Neutrophil (primary cell): Measurements from ENCODE around the gene OR4D6.

Experiments used
- H3K27ac ChIP-seq: fragments of 200-600 bp; sonication (generic); 2 replicates; pipeline ENCODE4 v1.5.1; 2016; ENCODE audit warnings: mild to moderate bottlenecking, moderate library complexity
- H3K27me3 ChIP-seq: fragments of 200-600 bp; sonication (generic); 2 replicates; pipeline ENCODE4 v1.6.0; 2016; ENCODE audit warnings: mild to moderate bottlenecking
- H3K36me3 ChIP-seq: fragments of 200-600 bp; sonication (generic); 2 replicates; pipeline ENCODE4 v1.5.1; 2017
- H3K4me1 ChIP-seq, 2 experiments: fragments of 200-600 bp in 1 of 2; sonication (generic) in 1 of 2; 1 replicate in 1 of 2; 2 replicates in 1 of 2; pipeline versions ENCODE4 v1.5.1 to v1.6.1; 2013 to 2016; ENCODE audit warnings: low read depth in 1 of 2, low read length in 1 of 2, mild to moderate bottlenecking in 1 of 2, moderate library complexity in 1 of 2; ENCODE audit not compliant: control insufficient read depth in 1 of 2, insufficient read depth in 1 of 2
- H3K4me3 ChIP-seq, 2 experiments: fragments of 200-600 bp in 1 of 2; sonication (generic) in 1 of 2; 1 replicate in 1 of 2; 2 replicates in 1 of 2; pipeline ENCODE4 v1.5.1; 2013 to 2016; ENCODE audit warnings: low read depth in 1 of 2, low read length in 1 of 2, mild to moderate bottlenecking in 1 of 2, moderate library complexity in 1 of 2
- H3K9me3 ChIP-seq: fragments of 200-600 bp; sonication (generic); 2 replicates; pipeline ENCODE4 v1.5.1; 2016
- TF ChIP-seq, protein P1 (sequence below): fragments of 200-600 bp; sonication (generic); IDR thresholded peaks from 2 replicates; pipeline ENCODE4 v1.5.1; 2016; ENCODE audit warnings: antibody characterized with exemption

Gene OR4D6

DNA sequence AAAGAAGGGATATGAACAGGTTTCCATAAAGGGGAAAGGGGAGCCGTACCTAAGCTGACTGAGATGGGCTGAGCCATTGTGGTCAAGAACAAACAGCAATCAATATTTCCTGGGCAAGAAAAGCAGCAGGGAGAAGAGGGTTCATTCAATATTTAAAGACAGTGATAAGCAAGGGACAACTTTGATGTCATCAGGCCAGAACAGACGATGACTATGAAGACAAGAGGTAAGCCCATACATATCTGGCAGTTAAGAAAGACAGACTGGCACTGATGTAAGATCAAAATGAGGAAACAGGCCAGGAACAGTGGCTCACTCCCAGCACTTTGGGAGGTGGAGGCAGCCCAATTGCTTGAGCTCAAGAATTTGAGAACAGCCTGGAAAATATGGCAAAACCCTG is 32.9 kb upstream of the OR4D6 start:
- H3K4me1 ChIP-seq = no peaks in the 10 kb centered on the region
- H3K27me3 ChIP-seq = peaks cover 5% of the 10 kb centered on the region
- H3K36me3 ChIP-seq = no peaks in the 10 kb centered on the region
- H3K9me3 ChIP-seq = no peaks in the 10 kb centered on the region
- TF ChIP-seq, protein P1, sequence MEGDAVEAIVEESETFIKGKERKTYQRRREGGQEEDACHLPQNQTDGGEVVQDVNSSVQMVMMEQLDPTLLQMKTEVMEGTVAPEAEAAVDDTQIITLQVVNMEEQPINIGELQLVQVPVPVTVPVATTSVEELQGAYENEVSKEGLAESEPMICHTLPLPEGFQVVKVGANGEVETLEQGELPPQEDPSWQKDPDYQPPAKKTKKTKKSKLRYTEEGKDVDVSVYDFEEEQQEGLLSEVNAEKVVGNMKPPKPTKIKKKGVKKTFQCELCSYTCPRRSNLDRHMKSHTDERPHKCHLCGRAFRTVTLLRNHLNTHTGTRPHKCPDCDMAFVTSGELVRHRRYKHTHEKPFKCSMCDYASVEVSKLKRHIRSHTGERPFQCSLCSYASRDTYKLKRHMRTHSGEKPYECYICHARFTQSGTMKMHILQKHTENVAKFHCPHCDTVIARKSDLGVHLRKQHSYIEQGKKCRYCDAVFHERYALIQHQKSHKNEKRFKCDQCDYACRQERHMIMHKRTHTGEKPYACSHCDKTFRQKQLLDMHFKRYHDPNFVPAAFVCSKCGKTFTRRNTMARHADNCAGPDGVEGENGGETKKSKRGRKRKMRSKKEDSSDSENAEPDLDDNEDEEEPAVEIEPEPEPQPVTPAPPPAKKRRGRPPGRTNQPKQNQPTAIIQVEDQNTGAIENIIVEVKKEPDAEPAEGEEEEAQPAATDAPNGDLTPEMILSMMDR = no peak
- no peak overlapping the region for H3K4me3 ChIP-seq
- no peak overlapping the region for H3K27ac ChIP-seq

DNA sequence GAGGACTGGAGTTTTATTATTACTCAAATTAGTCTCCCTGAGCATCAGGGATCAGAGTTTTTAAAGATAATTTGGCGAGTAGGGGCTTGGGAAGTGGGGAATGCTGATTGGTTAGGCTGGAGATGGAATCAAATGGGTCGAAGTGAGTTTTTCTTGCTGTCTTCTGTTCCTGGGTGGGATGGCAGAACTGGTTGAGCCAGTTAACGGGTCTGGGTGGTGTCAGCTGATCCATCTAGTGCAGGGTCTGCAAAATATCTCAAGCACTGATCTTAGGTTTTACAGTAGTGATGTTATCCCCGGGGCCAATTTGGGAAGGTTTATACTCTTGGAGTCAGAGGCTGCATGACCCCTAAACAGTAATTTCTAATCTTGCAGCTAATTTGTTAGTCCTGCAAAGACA is 31.6 kb upstream of the OR4D6 start:
- no peaks in the 10 kb centered on the region for H3K36me3 ChIP-seq
- H3K27ac ChIP-seq = no peak overlapping the region

DNA sequence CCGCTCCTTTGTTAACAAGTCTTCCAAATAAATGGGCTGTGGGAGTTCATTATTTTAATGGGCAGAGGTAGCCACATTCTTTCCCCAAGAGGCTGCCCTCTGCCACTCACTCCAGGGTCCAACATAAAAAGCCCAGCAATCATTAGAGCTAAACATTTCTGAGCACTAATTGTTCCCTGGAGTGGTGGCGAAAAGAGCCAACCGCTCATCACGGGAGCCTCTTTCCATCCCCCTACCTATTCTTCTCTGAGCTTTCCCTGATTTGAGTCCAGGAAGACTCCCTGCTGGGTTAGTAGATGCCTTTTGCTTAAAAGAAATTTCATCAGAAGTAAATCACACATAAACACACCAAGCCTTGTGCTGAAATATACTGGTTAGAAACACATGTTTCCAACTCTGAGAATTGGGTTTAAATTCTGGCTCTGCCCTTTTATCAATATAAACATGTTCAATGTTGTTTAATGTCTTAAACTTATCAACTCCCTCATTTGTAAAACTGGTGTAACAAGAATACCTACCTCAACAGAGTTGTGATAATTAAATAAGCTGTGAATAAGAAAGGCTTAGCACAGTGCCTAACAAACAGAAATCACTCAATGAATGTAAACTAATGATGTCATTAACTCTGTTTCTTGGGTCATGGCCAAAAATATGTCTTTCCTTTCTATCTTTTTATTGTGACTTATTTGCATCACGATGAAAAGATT is 30.2 kb upstream of the OR4D6 start, which contains the start of gene OR5A2:
Gene OR5A2, minus strand, starts transcription at position 53 of the 707 bp plus-strand sequence. CDS start 3,460 bp downstream, outside the sequence.
- Histone ChIP-seq H3K4me3 (no peak within 1 kb of the TSS), H3K27ac (no peak within 1 kb of the TSS), H3K36me3 (no peaks in the 10 kb centered on the region), H3K4me1 (no peaks in the 10 kb centered on the region), H3K9me3 (no peaks in the 10 kb centered on the region), H3K27me3 (peaks cover 7% of the 10 kb centered on the region)
- TF ChIP-seq, protein P1 = no peak

More for the DNA sequence above, 31.6 kb upstream of the OR4D6 start:
- no peaks in the 10 kb centered on the region for H3K4me1 ChIP-seq
- peaks cover 5% of the 10 kb centered on the region for H3K27me3 ChIP-seq
- H3K9me3 ChIP-seq = no peaks in the 10 kb centered on the region
- TF ChIP-seq, protein P1 = no peak
- no peak overlapping the region for H3K4me3 ChIP-seq

DNA sequence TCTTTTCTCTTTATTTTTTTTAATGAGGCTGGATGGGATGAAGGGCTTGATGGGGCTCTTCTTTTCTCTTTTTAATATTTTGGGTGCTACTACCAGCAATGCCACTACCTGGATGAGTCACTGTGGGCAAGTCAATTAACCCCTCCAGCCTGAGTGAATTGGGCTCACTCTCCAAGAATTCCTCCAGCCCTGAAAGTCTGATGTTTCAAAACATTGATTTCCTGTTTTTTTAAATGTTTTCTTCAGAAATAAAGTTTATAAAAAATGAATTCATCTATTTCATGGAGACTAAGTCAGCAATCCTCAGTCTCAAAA is 29.7 kb upstream of the OR4D6 start:
- no peak overlapping the region for H3K4me3 ChIP-seq
- no peaks in the 10 kb centered on the region for H3K4me1 ChIP-seq
- H3K36me3 ChIP-seq = no peaks in the 10 kb centered on the region
- TF ChIP-seq, protein P1 = no peak
- H3K9me3 ChIP-seq = no peaks in the 10 kb centered on the region
- peaks cover 12% of the 10 kb centered on the region for H3K27me3 ChIP-seq
- H3K27ac ChIP-seq = no peak overlapping the region

DNA sequence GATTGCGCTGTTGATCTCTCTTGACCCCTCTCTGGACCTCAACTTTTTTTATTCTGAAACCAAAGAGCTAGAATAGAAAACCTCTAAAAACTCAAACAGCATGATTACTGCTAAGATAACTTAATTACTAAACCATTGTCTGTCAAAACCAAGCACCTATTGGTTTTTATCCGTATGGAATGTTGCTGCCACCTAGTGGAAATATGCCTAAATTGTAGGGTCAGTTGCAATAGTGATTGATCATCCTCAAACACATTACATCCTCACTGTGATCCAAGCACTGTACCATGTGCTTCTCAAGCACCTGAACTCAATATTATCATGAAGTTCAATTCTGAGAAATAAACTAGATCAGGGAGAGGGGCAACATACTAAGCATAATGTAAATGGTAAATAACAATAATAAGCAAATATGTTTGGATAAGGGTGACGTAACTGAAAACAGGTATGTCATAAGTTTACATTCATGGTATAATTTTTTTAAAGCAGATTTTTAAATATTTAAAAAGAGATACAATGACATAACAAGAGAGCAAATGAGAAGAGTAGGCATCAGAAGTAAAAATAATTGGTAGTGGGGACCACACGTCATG is 26.7 kb upstream of the OR4D6 start:
- H3K4me1 ChIP-seq = no peaks in the 10 kb centered on the region
- no peaks in the 10 kb centered on the region for H3K36me3 ChIP-seq
- H3K27me3 ChIP-seq = peaks cover 15% of the 10 kb centered on the region
- H3K9me3 ChIP-seq = no peaks in the 10 kb centered on the region
- no peak overlapping the region for H3K4me3 ChIP-seq
- H3K27ac ChIP-seq = no peak overlapping the region
- TF ChIP-seq, protein P1 = peak; percentile 86
